GM12872 (cell line): Measurements from ENCODE around the gene SOAT1.

Experiments used
- TF ChIP-seq, protein P1 (sequence below): IDR thresholded peaks from 3 replicates; pipeline ENCODE4 v1.5.1; 2011; ENCODE audit warnings: low read depth, mild to moderate bottlenecking, low read length, moderate library complexity; ENCODE audit not compliant: insufficient read depth

Gene SOAT1

DNA sequence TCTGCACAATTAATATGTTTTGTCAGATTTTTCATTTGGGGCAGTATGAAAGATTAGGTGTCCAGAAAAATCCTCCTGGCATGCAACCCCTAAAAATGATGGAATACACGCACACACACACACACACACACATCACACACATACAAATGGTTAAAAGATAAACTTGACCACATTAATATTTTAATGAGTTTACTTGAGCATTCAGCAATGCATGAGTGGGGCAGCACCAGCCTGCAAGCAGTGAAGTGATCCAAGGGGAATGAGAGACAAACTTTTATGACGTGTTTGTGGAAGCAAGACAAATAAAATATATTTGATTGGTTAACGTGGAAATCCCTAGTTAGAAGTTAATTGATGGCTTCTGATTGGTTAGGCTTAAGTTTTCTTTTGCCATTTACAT lies 29.1 kb upstream of the SOAT1 start:
- TF ChIP-seq, protein P1, sequence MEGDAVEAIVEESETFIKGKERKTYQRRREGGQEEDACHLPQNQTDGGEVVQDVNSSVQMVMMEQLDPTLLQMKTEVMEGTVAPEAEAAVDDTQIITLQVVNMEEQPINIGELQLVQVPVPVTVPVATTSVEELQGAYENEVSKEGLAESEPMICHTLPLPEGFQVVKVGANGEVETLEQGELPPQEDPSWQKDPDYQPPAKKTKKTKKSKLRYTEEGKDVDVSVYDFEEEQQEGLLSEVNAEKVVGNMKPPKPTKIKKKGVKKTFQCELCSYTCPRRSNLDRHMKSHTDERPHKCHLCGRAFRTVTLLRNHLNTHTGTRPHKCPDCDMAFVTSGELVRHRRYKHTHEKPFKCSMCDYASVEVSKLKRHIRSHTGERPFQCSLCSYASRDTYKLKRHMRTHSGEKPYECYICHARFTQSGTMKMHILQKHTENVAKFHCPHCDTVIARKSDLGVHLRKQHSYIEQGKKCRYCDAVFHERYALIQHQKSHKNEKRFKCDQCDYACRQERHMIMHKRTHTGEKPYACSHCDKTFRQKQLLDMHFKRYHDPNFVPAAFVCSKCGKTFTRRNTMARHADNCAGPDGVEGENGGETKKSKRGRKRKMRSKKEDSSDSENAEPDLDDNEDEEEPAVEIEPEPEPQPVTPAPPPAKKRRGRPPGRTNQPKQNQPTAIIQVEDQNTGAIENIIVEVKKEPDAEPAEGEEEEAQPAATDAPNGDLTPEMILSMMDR = no peak

DNA sequence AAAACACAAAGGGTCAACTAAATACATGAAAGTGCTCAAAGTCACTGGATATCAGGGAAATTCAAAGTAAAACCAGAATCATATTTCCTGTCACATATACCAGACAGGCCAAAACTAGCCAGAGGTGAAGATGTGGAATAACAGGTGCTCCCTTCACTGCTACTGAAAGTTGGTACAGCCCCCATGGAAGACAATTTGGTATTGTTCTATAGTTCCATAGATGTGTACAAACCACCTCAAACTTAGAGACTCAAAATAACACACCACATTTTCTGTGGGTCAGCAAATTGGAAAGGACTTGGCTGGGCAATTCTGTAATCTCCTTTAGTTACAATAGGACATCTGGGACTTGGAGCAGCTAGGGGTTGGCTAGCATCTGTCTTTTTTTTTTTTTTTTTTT lies 24.5 kb upstream of the SOAT1 start:
- TF ChIP-seq, protein P1 = no peak

DNA sequence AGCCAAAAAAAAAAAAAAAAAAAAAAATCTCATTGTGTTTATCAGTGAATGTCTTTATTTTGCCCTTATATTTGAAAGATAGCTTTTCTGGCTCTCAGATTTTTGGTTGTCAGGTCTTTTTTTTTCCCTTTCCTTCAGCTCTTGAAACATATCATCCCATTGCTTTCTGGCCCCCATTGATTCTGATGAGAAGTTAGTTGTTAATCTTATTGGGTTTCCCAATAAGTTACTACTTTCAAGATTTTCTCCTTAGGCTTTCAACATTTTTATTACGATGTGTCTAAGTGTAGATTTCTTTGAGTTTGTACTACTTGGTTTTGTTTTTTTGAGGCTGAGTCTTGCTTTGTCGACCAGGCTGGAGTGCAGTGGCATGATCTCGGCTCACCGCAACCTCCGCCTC lies 14.7 kb upstream of the SOAT1 start:
- TF ChIP-seq, protein P1 = no peak

DNA sequence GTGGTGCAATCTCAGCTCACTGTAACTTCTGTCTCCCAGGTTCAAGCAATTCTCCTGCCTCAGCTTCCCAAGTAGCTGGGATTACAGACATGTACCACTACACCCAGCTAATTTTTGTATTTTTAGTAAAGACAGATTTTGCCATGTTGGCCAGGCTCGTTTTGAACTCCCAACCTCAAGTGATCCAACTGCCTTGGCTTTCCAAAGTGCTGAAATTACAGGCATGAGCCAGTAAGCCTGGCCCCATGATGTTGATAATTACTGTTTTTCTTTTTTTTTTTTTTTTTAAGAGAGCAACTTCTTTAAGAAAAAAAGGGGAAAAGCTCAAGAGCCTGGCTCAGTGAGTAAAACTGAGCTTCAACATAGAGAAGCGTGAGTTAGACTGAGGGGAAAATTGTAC lies 9.6 kb upstream of the SOAT1 start:
- TF ChIP-seq, protein P1 = no peak

DNA sequence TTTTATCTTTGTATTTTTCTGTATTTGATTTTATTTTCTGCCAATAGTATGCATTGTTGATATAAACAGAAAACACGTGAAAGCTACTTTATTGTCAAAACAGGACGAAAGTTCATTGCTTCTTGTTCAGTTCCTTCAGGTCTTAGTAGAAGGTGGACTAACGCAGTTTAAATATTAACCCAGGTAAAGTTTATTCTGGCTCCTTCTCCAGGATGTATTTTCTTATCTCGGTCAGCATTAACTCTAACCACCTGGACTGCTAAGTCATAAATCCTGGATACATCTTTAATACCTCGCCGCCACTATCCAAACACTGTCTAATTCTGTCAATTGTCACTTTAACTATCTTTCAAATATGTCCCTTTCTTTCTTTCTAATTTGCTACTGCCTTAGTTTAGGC lies 5.7 kb upstream of the SOAT1 start:
- TF ChIP-seq, protein P1 = no peak

DNA sequence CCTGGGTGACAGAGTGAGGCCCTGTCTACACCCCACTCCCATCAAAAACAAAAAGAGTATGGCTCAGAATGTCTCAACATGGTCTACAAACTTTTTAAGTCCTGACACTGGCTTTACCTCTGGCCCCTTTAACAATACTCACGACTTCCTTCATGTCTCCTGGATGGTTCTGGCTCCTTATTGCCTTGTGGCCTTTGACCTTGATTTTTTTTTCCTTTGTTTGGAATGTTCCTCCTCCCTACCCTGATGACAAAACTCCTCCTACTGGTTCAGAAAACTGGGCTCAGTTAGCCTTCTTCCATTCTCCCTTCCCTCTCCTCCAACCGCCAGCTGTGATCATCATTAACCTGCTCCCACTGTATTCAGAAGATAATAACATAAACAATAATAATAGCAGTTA lies 4.6 kb upstream of the SOAT1 start:
- TF ChIP-seq, protein P1 = no peak

DNA sequence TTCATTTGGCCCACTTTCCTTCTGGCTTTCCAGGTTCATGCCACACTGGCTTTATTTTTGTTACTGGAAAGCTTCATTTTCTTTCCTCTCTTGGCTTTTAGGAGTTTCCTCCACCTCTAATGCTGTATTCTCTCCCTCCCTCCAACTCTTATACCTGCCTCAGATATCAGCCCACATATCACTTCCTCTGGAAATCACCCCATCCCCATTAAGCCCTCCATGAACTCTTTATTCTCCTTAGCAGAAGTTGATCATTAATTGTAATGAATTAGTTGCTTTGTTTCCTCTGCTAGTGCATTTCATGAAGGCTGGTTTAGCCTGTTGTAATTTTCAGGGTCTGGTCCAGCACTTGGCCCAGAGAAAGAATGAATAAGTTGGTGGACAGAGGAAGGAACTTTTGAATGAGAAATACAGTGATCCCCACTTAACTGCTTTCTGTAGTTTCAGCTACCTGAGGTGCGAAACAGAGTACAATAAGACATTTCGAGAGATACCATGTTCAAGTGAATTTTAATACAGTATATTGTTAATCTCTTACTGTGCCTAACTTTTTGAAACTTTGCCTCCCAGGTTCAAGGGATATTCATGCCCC lies 1.7 kb downstream of the SOAT1 start:
- TF ChIP-seq, protein P1 = no peak
